ENCODE results near the gene PDCD1. TPM values are rescaled to one million over a fixed set of nuclear protein-coding genes. Genes with fewer than 3 reads are reported as not detected.
"Not testable (repeated sequence)": the region's sequence is repeated elsewhere in the genome, so short reads cannot be mapped to it uniquely, and the experiment has no call there.

PDCD1 gene
- total and polyA plus RNA-seq, 2 of the 8 experiments (the other 6 are each of a cell fraction or from before 2014, with no cell fraction given) = 0.48 to 1.1 TPM

DNA sequence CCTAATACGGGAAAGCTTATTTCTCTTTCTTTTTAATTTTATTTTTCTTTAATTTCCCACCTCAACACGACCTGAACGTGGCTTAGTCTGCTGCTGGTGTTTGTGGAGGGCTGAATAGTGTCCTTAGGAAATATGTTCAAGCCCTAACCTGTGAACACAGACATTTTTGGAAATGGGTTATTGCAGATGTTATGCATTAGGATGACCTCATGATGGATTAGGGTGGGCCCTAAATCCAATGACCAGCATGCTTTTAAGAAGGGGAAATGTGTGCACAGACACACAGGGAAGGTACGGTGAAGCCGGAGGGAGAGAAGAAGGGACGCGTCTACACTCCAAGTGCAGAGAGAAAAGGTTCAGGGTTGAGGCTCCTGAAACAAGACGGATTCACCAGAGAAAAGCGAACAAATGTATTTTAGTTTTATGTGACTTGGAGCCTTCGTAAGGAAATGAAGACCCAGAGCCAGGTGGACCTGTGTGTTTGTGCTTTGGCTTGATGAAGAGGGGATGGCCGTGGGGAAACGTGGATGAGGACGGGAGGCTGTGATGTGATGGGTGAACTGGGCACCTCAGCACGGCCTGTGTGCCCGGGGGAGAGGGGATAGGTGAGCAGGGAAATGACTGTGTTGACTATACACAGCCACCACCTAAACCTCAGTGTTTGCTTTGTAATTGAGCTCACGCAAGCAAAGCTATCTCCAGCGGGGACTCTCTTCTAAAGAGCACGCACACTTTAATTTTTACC, 48.3 kb upstream of the PDCD1 start (continued):
- TF ChIP-seq GABPA (IDR thresholded peaks at IDR 0.05; ENCODE audit: borderline replicate concordance, insufficient read depth, low read length) (no peak), CHD2 (IDR thresholded peaks at IDR 0.05; ENCODE audit: low read length) (no peak), TAF7 (optimal IDR thresholded peaks at IDR 0.05; ENCODE audit: borderline replicate concordance, low read depth, low read length) (no peak), BCL11A (IDR thresholded peaks at IDR 0.05; ENCODE audit: low read depth in 2 of 2, low read length in 2 of 2) (no peak)
- TF ChIP-seq, protein P1, sequence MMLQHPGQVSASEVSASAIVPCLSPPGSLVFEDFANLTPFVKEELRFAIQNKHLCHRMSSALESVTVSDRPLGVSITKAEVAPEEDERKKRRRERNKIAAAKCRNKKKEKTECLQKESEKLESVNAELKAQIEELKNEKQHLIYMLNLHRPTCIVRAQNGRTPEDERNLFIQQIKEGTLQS (IDR thresholded peaks at IDR 0.05; ENCODE audit: insufficient read depth, low read depth, low read length) = no peak

DNA sequence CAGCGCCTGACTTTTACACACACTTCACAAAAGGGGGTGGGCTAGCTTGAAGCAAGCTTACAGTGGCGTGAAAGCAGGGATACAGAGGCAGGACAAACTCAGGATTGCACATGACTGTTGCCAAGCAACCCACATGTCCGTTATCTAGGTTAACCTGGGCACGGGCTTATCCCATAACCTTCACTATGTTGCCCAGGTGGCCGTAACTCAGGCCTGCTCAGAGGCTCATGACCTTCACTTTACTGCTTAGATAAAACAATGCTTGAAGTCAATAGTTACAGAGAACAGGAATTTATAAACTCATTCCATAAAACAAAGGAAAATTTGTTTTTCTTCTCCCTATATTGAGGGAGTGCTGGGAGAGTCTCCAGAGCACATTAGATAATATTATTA, 47.7 kb upstream of the PDCD1 start:
- H3K4me2 ChIP-seq (ENCODE audit: insufficient read depth in 1 of 2, low read depth in 2 of 2, low read length in 2 of 2); H2BK20ac ChIP-seq (ENCODE audit: low read length); H3K36me3 ChIP-seq (ENCODE audit: control insufficient read depth in 2 of 4, insufficient read depth in 4 of 4, low read length in 3 of 4); H4K5ac ChIP-seq (ENCODE audit: insufficient read length, low read depth, low read length); H2BK15ac ChIP-seq (ENCODE audit: low read length); H3K79me1 ChIP-seq (ENCODE audit: low read depth, low read length); H2AFZ ChIP-seq (ENCODE audit: low read length); H3K27ac ChIP-seq (ENCODE audit: low read depth, low read length); H2AK5ac ChIP-seq (ENCODE audit: low read depth, low read length); H2BK12ac ChIP-seq (ENCODE audit: low read depth, low read length); H2BK5ac ChIP-seq (ENCODE audit: low read depth, low read length); H3K27me3 ChIP-seq (replicated peaks in 1 of 4; ENCODE audit: control insufficient read depth in 3 of 4, extremely low read depth in 1 of 4, insufficient read depth in 3 of 4, low read length in 3 of 4); H3K79me2 ChIP-seq (ENCODE audit: control insufficient read depth in 1 of 2, insufficient read depth in 2 of 2, low read length in 2 of 2); H3K9me3 ChIP-seq (ENCODE audit: insufficient read depth in 2 of 2, low read depth in 1 of 2, low read length in 1 of 2); H4K91ac ChIP-seq (replicated peaks; ENCODE audit: insufficient read length, low read length); H3K14ac ChIP-seq (ENCODE audit: insufficient read length); H3K18ac ChIP-seq (ENCODE audit: extremely low read depth, low read length); POLR2A ChIA-PET (ENCODE audit: partially characterized antibody); H2BK120ac ChIP-seq (replicated peaks; ENCODE audit: low read depth, low read length); CTCF ChIA-PET (ENCODE audit: partially characterized antibody); FAIRE-seq; H3K56ac ChIP-seq (replicated peaks; ENCODE audit: insufficient read length, low read depth, low read length); H4K8ac ChIP-seq (ENCODE audit: extremely low read depth, insufficient read depth, low read length); H3K23ac ChIP-seq (ENCODE audit: insufficient read length); H3K9ac ChIP-seq (replicated peaks in 1 of 4; ENCODE audit: extremely low read depth in 1 of 4, low read depth in 3 of 4, low read length in 3 of 4); H3K4me3 ChIP-seq (ENCODE audit: extremely low read depth in 1 of 4, insufficient read depth in 2 of 4, low read depth in 3 of 4, low read length in 4 of 4); H4K20me1 ChIP-seq (replicated peaks in 1 of 2; ENCODE audit: control insufficient read depth in 1 of 2, insufficient read depth in 2 of 2, low read length in 2 of 2); H3K4ac ChIP-seq (replicated peaks; ENCODE audit: insufficient read length, low read depth, low read length): not testable (repeated sequence)
- DNase-seq (ENCODE audit: low read depth in 1 of 2, low spot score in 2 of 2) = peak in 1 of 2 experiments; percentile 22
- Histone ChIP-seq H3K4me1 (replicated peaks in 1 of 4; ENCODE audit: control insufficient read depth in 3 of 4, insufficient read depth in 4 of 4, low read length in 3 of 4) (peaks cover 3 to 15% (median 7%) of the 10 kb centered on the region in 4 experiments), H3K23me2 (ENCODE audit: low read depth, low read length) (peaks cover 10% of the 10 kb centered on the region; the same call in 1 of the 2 replicates)
- 92% methylated on average over 5 of the region's 5 CpGs; no CpG with 5 or more reads in 1 of the 2 experiments for WGBS, 2 experiments (ENCODE audit: extremely low coverage in 1 of 2, insufficient coverage in 1 of 2, insufficient read length in 1 of 2, insufficient replicate concordance in 2 of 2, low coverage in 1 of 2, low lambda C conversion rate in 2 of 2, missing lambda C conversion rate in 1 of 2)

Measured in H1 (cell line).